Cardiac fibroblast (primary cell): Measurements from ENCODE around the gene ARFGAP1.

Source experiments
- DNase-seq, 2 donors: peaks; one replicate each; pipeline versions ENCODE4 v3.0.0 to v3.0.0-alpha.2; 2010; ENCODE audit warnings: low read depth in 2 of 2
- H3K4me3 ChIP-seq, 2 donors: replicated peaks in 1 of 2; 1 replicate in 1 of 2; 2 replicates in 1 of 2; pipeline ENCODE4 v1.5.1; 2011; ENCODE audit warnings: low read depth in 2 of 2, low read length in 2 of 2, mild to moderate bottlenecking in 2 of 2, moderate library complexity in 1 of 2
- CTCF ChIP-seq: IDR thresholded peaks from one replicate; pipeline ENCODE4 v1.5.1; 2011; ENCODE audit warnings: low read depth, mild to moderate bottlenecking, low read length, inconsistent platforms

ARFGAP1 gene

GRCh38 chr20:63322933-63323273 is 50.3 kb downstream of the ARFGAP1 start:
- no peak for DNase-seq
- TF ChIP-seq CTCF, result no peak
- H3K4me3 ChIP-seq, result no peak overlapping the region

GRCh38 chr20:63323357-63323981 is 50.9 kb downstream of the ARFGAP1 start:
- no peak for TF ChIP-seq CTCF
- H3K4me3 ChIP-seq, result no peak overlapping the region
- DNase-seq, result no peak

DNA sequence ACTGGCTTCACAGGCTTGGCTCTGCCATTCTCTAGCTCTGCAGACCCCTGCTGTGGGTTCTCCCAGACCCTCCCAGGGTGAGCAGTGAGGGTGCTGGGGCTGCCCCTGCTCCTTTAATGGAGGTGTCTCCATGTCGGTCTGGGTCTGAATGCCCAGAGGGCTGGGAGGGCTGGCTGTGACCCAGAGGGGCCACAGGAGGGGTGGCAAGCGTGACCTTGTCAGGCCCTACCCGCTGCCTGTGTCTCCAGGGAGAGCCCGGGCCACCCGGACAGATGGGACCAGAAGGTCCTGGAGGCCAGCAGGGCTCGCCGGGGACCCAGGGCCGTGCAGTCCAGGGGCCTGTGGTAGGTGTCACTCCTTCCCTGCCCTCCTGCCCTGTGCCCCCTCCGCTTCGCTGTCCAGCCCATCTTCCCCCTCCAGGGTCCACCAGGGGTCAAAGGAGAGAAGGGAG is 52.4 kb downstream of the ARFGAP1 start:
- TF ChIP-seq CTCF, result no peak
- no peak overlapping the region for H3K4me3 ChIP-seq
- DNase-seq, result no peak

DNA sequence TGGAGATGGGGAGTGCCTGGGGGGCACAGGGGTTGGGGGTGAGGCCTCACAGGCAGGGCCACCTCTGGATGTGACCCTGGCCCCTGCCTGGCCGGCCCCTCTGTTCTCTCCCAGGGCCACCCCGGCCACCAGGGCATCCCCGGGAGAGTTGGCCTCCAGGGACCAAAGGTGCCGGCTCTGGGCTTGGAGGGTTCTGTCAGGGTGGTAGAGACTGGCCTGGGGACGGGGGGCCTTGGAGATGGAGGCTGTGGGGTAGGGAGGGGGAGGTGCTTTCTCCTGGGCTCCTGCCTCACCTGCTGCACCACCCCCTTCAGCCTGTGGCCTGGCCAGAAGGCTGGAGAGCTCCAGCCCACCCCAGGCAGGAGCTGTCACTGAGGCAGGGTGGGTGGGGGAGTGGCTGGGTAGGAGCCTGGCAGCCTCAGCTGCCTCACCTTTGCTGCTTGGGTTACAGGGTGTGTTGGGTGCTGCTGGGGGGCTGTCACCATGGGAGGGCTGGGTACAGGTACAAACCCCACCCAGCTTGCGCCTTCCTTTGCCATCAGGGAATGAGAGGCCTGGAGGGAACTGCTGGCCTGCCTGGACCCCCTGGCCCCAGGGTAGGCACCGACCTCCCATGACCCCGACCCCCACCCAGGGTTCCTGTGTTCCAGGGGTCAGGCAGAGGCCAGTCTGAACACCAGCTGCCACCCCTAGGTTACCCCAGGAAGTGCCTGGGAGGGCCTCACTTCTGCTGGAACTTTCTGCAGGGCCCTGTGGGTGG is 53.1 kb downstream of the ARFGAP1 start:
- DNase-seq, result no peak
- TF ChIP-seq CTCF, result no peak
- no peak overlapping the region for H3K4me3 ChIP-seq

DNA sequence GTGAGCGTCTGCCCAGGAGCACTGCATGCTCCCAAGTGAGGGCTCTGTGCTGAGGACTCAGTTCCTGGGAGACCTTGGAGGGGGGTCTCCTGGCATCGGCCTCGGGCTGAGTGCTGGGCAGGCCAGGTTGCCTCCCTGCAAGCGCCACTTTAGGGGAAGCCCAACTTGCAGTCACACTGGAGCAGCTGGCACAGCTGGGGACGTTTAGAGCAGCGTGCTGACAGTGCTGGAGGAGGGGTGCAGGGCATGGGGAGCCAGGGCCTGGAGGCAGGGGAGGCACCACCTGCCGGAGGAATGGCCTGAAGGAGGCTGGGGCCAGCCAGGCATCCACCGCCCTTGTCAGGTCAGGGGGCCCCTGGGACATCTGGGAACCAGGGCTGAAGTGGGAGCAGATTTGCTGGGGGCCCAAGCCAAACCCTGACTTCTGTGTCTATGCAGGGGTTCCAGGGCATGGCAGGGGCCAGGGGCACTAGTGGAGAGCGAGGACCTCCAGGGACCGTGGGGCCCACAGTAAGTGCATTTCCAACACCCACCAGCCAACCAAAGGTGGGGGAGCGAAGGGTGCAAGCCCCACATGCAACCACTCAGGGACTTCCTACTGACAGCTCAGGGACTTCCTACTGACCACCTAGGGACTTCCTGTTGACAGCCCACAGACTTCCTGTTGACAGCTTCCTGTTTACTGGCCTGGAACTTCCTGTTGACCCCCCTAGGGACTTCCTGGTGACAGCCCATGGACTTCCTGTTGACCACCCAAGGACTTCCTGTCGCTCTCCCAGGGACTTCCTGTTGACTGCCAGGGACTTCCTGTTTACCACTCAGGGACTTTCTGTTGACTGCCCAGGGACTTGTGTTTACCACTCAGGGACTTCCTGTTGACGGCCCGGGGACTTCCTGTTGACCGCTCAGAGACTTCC is 54.0 kb downstream of the ARFGAP1 start:
- no peak for TF ChIP-seq CTCF
- DNase-seq, result no peak
- H3K4me3 ChIP-seq, result no peak overlapping the region

- DNase-seq, result no peak
- TF ChIP-seq CTCF, result no peak
- H3K4me3 ChIP-seq, result no peak overlapping the region
These were observed 54.7 kb downstream of the ARFGAP1 start for GRCh38 chr20:63327231-63327745.
